ENCODE measurements around the gene NTMT1. TPM values are rescaled to one million over a fixed set of nuclear protein-coding genes. Genes with fewer than 3 reads are reported as not detected.

NTMT1 gene
- total RNA-seq, 4 donors from 2014 or later: 23.9 to 30.6 (median 27.5) TPM

- Histone ChIP-seq H3K36me3 (no peaks in the 10 kb centered on the region), H3K4me1 (peaks cover 0 to 61% (median 35%) of the 10 kb centered on the region in 4 donors), H3K4me3 (no peak overlapping the region), H3K27ac (no peak overlapping the region), H3K27me3 (peaks cover 0 to 4% of the 10 kb centered on the region in 2 donors), H3K9me3 (no peaks in the 10 kb centered on the region)
- TF ChIP-seq, protein P1, sequence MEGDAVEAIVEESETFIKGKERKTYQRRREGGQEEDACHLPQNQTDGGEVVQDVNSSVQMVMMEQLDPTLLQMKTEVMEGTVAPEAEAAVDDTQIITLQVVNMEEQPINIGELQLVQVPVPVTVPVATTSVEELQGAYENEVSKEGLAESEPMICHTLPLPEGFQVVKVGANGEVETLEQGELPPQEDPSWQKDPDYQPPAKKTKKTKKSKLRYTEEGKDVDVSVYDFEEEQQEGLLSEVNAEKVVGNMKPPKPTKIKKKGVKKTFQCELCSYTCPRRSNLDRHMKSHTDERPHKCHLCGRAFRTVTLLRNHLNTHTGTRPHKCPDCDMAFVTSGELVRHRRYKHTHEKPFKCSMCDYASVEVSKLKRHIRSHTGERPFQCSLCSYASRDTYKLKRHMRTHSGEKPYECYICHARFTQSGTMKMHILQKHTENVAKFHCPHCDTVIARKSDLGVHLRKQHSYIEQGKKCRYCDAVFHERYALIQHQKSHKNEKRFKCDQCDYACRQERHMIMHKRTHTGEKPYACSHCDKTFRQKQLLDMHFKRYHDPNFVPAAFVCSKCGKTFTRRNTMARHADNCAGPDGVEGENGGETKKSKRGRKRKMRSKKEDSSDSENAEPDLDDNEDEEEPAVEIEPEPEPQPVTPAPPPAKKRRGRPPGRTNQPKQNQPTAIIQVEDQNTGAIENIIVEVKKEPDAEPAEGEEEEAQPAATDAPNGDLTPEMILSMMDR (IDR thresholded peaks at IDR 0.05): no peak
- TF ChIP-seq POLR2A (IDR thresholded peaks at IDR 0.05) (no peak), EP300 (IDR thresholded peaks at IDR 0.05) (no peak)
- 55 to 56% methylated on average over 9 of the region's 9 CpGs for WGBS, 2 donors
- DNase-seq (ENCODE audit: low spot score in 2 of 2): no peak
Measured at GRCh38 chr9:129624947-129625346, 1.0 kb upstream of the NTMT1 start.

DNA sequence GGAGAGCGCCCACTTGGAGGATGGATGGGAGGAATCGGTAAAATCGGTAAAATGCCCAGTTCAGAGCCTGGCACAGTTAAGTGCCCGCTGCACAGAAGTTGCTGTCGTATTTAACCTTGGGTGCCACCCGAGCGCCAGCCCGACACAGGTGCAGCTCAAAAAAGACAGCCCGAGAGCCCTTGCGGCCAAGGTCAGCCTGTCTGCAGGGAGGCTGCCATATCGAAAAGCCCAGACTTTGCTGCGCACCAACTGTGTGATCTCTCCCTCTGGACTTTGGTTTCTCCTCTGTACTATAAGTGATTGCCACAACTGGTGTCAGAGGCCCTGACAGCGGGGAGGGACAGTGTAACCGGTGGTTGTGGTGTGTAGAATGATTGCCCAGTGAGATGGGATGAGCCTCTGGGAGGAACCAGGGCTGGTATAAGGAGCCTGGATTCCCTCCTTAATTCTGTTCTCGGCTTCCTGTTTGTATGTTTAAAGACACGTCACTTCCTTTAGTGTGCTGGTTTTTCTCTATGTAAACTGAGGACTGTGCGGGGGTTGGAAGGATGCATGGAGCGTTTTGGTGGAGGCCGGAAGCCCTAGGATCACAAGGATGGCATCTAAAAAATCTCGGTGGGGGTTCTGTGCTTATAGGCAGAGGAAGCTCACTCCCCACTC lies 792 bp downstream of the NTMT1 start:
- Histone ChIP-seq H3K27me3 (no peaks in the 10 kb centered on the region), H3K4me3 (peak overlapping the region; percentile 69 to 93 (median 74)), H3K27ac (peak overlapping the region; percentile 83 to 94 (median 90)), H3K9me3 (no peaks in the 10 kb centered on the region), H3K4me1 (peaks cover 0 to 69% (median 32%) of the 10 kb centered on the region in 4 donors), H3K36me3 (no peaks in the 10 kb centered on the region)
- no peak for DNase-seq (ENCODE audit: low spot score in 2 of 2)
- TF ChIP-seq POLR2A (IDR thresholded peaks at IDR 0.05) (no peak), EP300 (IDR thresholded peaks at IDR 0.05) (no peak)
- TF ChIP-seq, protein P1 (IDR thresholded peaks at IDR 0.05): no peak
- WGBS, 2 donors: 0% methylated on average over 19 to 20 of the region's 20 CpGs

DNA sequence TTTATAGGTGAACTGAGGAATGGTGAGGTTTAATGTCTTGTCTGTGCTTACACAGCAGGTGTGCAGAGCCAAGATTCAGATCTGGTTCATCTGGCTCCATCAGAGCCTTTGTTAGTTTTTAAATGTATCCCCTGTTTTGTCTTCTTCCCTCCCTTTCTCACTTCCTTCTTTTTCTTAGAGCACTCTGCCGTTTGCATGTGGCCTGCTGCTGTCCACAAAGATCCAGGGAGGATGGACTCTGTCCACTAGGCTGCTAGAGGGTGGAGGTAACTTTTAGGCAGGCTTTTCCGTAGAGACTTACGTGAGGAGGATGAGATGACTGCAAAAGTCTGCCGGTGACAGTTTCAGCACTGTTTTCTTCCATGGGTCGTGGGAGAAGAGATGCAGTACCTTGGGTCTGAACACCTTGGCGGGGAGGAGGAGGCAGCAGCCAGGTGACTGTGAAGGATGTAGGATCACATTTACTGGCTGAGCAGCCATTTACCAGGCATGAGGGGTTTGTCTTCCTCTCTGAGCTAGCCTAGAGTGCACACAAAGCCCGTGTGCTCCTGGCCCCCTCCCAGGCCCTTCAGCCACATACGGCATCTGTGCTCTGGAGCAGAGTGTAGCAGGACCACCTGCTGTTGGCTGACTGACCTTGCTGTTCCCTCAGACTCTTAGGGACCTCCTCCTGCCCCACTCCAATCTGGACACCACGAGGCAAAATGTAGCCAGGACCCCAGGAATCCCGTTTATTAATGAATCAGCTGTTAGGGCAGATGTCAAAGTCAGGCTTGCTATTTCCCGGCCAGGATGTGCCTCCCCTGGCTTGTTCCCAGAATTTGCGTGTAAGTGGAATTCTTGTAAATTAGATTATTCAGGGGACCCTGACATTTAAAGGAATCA lies 1.8 kb downstream of the NTMT1 start:
- WGBS, 2 donors: 31 to 37% methylated on average over 11 to 12 of the region's 12 CpGs
- Histone ChIP-seq H3K27ac (peak overlapping the region in 3 of 4 donors; percentile 90 to 94 (median 91)), H3K27me3 (no peaks in the 10 kb centered on the region), H3K4me1 (peaks cover 0 to 75% (median 34%) of the 10 kb centered on the region in 4 donors), H3K36me3 (peaks cover 0 to 5% (median 0%) of the 10 kb centered on the region in 3 donors), H3K9me3 (no peaks in the 10 kb centered on the region), H3K4me3 (peak overlapping the region in 2 of 4 donors; percentile 69 to 70)
- DNase-seq (ENCODE audit: low spot score in 2 of 2): no peak
- TF ChIP-seq, protein P1 (IDR thresholded peaks at IDR 0.05): no peak
- TF ChIP-seq POLR2A (IDR thresholded peaks at IDR 0.05): no peak
- no peak for TF ChIP-seq EP300 (IDR thresholded peaks at IDR 0.05)

- peak overlapping the region in 3 of 4 donors; percentile 37 to 91 (median 72) for H3K27ac ChIP-seq
- no peak for DNase-seq (ENCODE audit: low spot score in 2 of 2)
- peaks cover 0 to 75% (median 34%) of the 10 kb centered on the region in 4 donors for H3K4me1 ChIP-seq
- H3K9me3 ChIP-seq: no peaks in the 10 kb centered on the region
- no peak overlapping the region for H3K4me3 ChIP-seq
- peaks cover 0 to 14% (median 0%) of the 10 kb centered on the region in 3 donors for H3K36me3 ChIP-seq
- 59% methylated on average over 6 of the region's 6 CpGs for WGBS, 2 donors
- TF ChIP-seq EP300 (IDR thresholded peaks at IDR 0.05) (no peak), POLR2A (IDR thresholded peaks at IDR 0.05) (no peak)
- TF ChIP-seq, protein P1 (IDR thresholded peaks at IDR 0.05): no peak
- no peaks in the 10 kb centered on the region for H3K27me3 ChIP-seq
Measured at GRCh38 chr9:129628709-129629108, 2.7 kb downstream of the NTMT1 start.
